HG03060 (cell line): ENCODE results near the gene SIM2.

Source experiments
- ATAC-seq: cut with Tn5 transposase; IDR thresholded peaks from one replicate; pipeline ENCODE4 v1.9.1; 2021; ENCODE audit warnings: low read depth, moderate number of reproducible peaks; ENCODE audit not compliant: unreplicated experiment

SIM2 gene

GRCh38 chr21:36684957-36685714 is 13.8 kb upstream of the SIM2 start:
- ATAC-seq: no peak

DNA sequence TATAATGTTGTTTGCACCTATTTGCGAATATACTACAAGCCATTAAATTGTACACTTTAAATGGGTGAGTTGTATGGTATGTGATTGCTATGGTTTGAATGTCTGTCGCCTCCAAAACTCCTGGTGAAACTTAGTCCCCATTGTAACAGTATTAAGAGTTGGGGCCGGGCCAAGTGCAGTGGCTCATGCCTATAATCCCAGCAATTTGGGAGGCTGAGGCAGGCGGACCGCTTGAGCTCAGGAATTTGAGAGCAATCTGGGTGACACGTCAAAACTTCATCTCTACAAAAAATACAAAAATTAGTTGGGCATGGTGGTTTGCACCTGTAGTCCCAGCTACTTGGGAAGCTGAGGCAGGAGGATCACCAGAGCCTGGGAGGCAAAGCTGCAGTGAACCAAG is 12.0 kb upstream of the SIM2 start:
- ATAC-seq: no peak

DNA sequence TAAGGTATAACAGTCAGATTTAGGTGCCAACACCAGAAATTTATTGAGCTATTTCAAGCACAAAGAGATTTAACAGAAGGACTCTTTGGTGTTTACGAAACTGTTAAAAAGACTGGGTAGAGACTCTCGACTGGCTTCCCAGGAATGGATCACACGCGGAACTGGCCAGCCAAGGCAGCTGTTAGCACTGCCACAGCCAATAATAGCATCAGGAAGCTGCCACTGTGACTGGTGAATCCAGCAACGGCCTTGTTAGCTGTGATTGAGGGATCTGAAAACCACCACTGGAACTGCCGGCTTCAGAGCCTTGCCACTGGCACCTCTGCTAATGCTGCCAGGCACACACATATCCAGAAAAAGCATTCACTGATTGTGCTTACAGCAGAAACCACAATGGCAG is 10.6 kb upstream of the SIM2 start:
- ATAC-seq: no peak

- no peak for ATAC-seq
Measured at GRCh38 chr21:36689324-36689723, 9.6 kb upstream of the SIM2 start.

- no peak for ATAC-seq
Measured at GRCh38 chr21:36690628-36691554, 8.0 kb upstream of the SIM2 start.

GRCh38 chr21:36691555-36692041 is 7.3 kb upstream of the SIM2 start:
- ATAC-seq: no peak

DNA sequence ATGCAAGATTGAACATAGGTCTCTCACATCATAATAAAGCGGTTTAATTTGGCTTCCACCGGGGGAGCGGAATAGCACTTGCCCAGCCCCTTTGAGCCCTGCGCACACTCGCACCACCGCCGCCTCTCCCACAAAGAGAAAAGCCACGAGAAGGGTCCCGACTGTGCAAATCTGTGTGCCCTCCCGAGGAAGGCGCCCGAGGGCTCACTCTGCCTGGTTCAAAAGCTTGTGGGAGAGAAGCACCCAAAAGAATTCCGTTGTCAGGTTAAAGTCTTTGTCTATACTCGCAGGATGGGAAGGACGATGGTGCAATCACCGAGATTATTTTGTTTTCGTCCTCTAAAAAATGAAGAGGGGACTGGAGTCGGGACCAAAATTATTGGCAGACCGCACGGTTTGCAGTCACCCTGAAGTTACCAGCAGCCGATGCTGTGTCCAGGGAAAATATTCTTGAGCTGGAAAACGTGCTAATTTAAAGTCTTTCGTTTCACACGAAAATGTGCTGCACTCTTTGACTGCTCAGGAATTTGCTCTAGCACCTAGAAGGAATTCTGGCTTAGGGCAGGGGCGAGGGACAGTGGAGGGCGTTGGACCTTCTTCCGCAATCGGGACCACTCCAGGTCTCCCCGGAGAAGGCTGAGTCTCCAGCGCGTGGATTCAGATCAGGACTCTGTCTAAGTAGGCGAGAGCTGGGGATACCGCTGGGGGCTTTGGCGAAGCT is 6.6 kb upstream of the SIM2 start:
- no peak for ATAC-seq

DNA sequence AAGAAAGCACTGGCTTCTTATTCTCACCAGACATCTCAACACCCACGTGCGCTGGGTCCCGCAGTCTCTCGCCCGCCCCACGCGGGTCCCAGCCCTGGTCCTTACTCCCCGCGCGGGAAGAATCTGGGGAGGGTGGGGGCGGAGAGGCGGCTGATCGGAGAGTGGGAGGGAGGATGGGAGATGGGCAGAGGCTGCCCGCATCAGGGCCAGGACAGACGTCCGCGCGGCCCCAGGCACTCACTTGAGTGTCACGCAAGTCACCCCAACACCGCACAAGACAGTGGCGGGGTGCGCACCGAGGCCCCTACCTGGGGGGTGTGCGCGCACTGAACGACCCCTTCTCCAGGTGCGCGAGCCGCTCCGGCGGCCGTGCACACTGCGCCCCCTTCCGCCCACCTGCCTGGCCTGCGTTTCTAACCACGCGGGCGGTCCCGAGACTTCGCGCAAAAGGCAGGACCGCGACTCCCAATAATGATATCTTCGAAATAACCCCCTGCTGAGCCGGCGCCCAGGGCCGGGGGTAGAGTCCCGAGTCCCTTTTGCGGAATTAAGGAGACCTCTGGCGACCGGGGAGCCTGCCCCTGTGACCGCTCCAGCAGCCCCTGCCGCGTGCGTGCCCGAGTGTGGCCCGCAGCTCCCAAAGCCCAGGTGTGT is 6.0 kb upstream of the SIM2 start:
- no peak for ATAC-seq

DNA sequence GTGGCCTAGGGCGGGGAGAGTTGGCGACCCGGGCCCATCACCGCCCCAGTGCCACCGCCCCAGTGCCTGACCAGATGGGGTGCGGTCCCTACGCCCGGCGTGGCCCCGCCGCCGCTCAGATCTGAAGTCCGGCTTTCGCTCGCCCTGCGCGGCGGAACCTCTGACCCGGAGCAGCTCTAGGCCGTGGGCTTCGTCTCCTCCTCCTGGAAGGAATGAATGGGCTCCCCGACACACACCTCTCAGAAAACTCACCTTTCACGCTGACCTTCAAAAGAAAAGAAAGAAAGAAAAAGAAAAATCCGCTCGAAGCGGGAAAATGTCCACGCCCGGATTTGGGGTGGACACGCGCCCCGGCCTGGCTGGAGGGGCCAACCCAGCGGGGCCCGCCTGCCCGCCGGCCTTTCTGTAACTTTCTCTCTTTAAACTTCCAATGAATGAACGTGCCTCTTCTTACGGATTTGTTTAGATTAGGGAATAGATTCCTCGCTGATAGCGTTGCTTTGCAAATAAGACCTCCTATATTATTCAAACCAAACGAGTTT is 5.4 kb upstream of the SIM2 start:
- ATAC-seq: no peak

DNA sequence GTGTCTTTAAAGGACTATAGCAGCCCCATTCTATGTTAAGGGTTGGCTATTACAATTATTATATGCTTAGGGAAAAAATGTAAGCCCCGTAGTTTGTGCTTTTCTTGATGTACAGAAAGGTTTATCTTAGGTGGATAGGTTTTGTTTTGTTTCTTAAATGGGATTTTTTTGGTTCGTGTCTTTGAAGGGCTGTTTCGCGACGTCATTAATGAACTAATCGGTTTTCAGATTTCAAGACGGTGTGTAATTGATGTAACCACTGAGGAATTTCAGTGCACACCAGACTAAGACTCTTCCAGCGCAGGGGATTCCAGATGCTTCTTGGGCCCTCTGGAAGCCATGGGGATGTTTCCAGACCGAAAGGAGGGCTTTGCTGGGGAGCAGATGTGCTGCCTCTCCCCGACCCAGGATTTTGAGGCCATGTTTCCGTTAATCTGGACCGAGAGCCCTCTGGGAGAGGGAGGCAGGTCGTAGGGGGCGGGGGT is 4.8 kb upstream of the SIM2 start:
- no peak for ATAC-seq

DNA sequence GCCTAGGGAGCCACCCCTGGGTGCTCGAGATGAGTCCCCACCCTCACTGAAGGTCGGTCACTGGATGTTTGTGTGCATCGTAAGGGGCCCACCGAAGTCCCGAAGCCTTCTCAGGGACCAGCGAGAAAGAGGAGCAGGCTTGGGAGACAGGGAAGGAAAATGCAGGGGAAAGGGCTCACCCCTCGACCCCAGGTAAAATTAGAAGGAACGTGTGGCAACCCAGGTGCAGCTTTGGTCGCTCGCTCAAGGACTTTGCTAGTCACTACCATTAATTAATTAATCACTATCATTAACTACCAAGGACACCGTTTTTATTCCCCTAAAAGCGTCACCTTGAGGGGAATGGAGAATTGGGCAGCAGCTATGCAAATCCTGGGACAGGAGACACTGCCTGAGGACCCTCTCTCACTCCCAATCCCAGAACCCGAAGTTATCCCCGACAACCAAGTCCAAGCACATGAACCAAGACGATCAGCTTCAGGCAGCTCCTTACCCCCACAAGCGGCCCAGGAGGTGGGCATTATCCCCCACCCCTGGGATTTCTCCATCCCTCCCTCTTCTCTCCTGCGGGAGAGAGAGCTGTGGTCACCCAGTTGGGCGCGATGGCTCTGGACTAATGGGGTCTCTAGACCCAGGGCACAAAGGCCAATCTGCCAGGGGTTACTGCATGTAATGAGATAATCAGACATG is 4.2 kb upstream of the SIM2 start:
- no peak for ATAC-seq

GRCh38 chr21:36695283-36695634 is 3.7 kb upstream of the SIM2 start:
- no peak for ATAC-seq

DNA sequence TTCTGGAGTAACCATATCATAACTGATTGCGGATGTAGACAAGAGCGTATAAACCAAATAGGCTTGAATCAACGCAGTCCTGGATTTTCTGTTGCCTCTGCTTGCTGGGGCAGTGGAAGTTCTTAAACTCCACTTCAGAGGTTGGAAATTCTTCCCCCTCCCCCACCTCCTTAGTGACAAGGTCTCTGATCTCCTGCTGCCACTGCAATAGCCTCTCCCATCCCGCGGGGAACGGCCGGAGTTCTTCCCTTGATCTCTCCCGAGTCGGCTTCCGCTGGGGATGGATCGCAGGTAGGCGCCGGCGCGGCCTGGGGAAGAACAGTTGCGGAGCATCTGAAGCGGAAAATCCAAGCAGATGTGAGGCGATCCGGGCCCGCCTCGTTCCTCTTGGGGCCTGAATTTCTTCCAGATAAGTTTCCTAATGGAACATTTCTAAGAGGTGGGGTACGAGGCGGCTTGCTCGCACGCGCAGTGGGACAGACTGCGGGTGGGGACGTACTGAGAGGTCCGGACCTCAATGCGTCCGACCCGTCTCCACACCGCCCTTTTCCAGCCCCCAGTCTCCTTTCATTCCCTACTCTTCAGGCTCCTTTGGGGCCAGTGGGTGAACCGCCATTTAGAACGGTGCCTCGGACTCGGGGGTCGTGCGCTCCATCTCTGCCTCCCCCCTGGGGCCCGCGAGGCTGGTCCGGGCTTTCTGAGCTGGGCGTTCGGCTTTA is 3.1 kb upstream of the SIM2 start:
- ATAC-seq: no peak

- no peak for ATAC-seq
Measured at GRCh38 chr21:36696390-36697059, 2.4 kb upstream of the SIM2 start.

GRCh38 chr21:36697060-36697850 is 1.7 kb upstream of the SIM2 start:
- ATAC-seq: no peak

GRCh38 chr21:36697851-36698384 is 997 bp upstream of the SIM2 start:
- no peak for ATAC-seq

DNA sequence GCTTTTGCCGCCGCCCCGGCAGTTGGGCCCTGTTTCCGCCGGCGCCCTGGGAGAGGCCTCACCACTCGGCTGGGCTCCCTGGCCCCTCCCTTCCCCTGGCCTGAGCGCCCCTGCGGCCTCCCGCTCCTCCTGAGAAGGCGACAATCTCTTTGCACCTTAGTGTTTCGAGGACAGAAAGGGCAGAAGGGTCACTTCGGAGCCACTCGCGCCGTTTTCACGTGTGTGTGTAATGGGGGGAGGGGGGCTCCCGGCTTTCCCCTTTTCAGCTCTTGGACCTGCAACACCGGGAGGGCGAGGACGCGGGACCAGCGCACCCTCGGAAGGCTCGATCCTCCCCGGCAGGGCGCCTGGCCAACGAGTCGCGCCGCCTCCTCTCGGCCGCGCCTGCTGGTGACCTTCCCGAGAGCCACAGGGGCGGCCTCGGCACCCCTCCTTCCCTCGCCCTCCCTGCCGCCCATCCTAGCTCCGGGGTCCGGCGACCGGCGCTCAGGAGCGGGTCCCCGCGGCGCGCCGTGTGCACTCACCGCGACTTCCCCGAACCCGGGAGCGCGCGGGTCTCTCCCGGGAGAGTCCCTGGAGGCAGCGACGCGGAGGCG is 432 bp upstream of the SIM2 start:
- ATAC-seq: no peak
